RWPE2 (cell line): Measurements from ENCODE around the gene WWOX.

Experiments used
- ATAC-seq: fragments of 200-7000 bp; cut with Tn5 transposase; 3 replicates; pipeline ENCODE4 v1.9.1; 2021; ENCODE audit warnings: low read depth
- DNase-seq: peaks from one replicate; pipeline ENCODE4 v3.0.0-alpha.2; 2020; ENCODE audit warnings: low spot score
- H3K27ac ChIP-seq: fragments of 450-650 bp; 2 replicates; pipeline ENCODE4 v1.5.1; 2017; ENCODE audit warnings: mild to moderate bottlenecking; ENCODE audit not compliant: poor library complexity, severe bottlenecking
- H3K27me3 ChIP-seq: fragments of 250-450 bp; sonication (Bioruptor Pico); 2 replicates; pipeline ENCODE4 v1.5.1; 2021; ENCODE audit warnings: mild to moderate bottlenecking, moderate library complexity; ENCODE audit not compliant: insufficient read depth, poor library complexity, severe bottlenecking
- H3K36me3 ChIP-seq: fragments of 250-450 bp; sonication (Bioruptor Pico); 2 replicates; pipeline ENCODE4 v1.5.1; 2020; ENCODE audit warnings: low read depth, mild to moderate bottlenecking, moderate library complexity
- H3K4me1 ChIP-seq: fragments of 250-450 bp; sonication (Bioruptor Pico); 2 replicates; pipeline ENCODE4 v1.5.1; 2021; ENCODE audit warnings: mild to moderate bottlenecking, moderate library complexity; ENCODE audit not compliant: insufficient read depth, poor library complexity, severe bottlenecking
- H3K4me3 ChIP-seq: fragments of 250-450 bp; sonication (Bioruptor Pico); 2 replicates; pipeline ENCODE4 v1.5.1; 2021; ENCODE audit warnings: mild to moderate bottlenecking, moderate library complexity; ENCODE audit not compliant: severe bottlenecking
- H3K9me3 ChIP-seq: fragments of 250-450 bp; sonication (Bioruptor Pico); 2 replicates; pipeline ENCODE4 v1.5.1; 2021; ENCODE audit warnings: mild to moderate bottlenecking, moderate library complexity; ENCODE audit not compliant: severe bottlenecking
- CTCF ChIP-seq: fragments of 450-650 bp; IDR thresholded peaks from one replicate; pipeline ENCODE4 v1.5.1; 2017; ENCODE audit warnings: mild to moderate bottlenecking, moderate library complexity; ENCODE audit not compliant: poor library complexity, severe bottlenecking

WWOX gene

GRCh38 chr16:78348068-78348467 is 248.6 kb downstream of the WWOX start:
- ATAC-seq (no peak), DNase-seq (no peak)
- Histone ChIP-seq H3K27ac (no peak overlapping the region), H3K27me3 (no peaks in the 10 kb centered on the region), H3K36me3 (no peaks in the 10 kb centered on the region), H3K9me3 (no peaks in the 10 kb centered on the region), H3K4me3 (no peak overlapping the region), H3K4me1 (no peaks in the 10 kb centered on the region)
- no peak for TF ChIP-seq CTCF

- TF ChIP-seq CTCF, result no peak
- Histone ChIP-seq H3K27ac (no peak overlapping the region), H3K36me3 (no peaks in the 10 kb centered on the region), H3K4me3 (no peak overlapping the region), H3K9me3 (no peaks in the 10 kb centered on the region), H3K4me1 (no peaks in the 10 kb centered on the region), H3K27me3 (no peaks in the 10 kb centered on the region)
- no peak for ATAC-seq
- DNase-seq, result no peak
These were observed 249.4 kb downstream of the WWOX start for GRCh38 chr16:78348886-78349285.

- no peak for TF ChIP-seq CTCF
- Histone ChIP-seq H3K4me3 (no peak overlapping the region), H3K36me3 (no peaks in the 10 kb centered on the region), H3K4me1 (no peaks in the 10 kb centered on the region), H3K27ac (no peak overlapping the region), H3K9me3 (no peaks in the 10 kb centered on the region), H3K27me3 (no peaks in the 10 kb centered on the region)
- ATAC-seq (no peak), DNase-seq (no peak)
These were observed 252.7 kb downstream of the WWOX start for GRCh38 chr16:78352184-78352583.

GRCh38 chr16:78353640-78354275 is 254.3 kb downstream of the WWOX start:
- ATAC-seq (no peak), DNase-seq (no peak)

More at GRCh38 chr16:78353640-78354275, 254.3 kb downstream of the WWOX start:
- H3K36me3 ChIP-seq, result no peaks in the 10 kb centered on the region
- no peaks in the 10 kb centered on the region for H3K9me3 ChIP-seq
- H3K27ac ChIP-seq, result no peak overlapping the region
- H3K27me3 ChIP-seq, result no peaks in the 10 kb centered on the region
- no peak overlapping the region for H3K4me3 ChIP-seq
- no peak for TF ChIP-seq CTCF
- no peaks in the 10 kb centered on the region for H3K4me1 ChIP-seq
